Lower leg skin (tissue), 3 donors: ENCODE results near the gene TMEM222.

Experiments used
- POLR2A ChIP-seq, 2 donors: fragments of 450-650 bp; IDR thresholded peaks; one replicate each; pipeline ENCODE4 v1.6.1; 2016 to 2017; ENCODE audit warnings: antibody characterized with exemption in 2 of 2, mild to moderate bottlenecking in 1 of 2, moderate library complexity in 1 of 2
- TF ChIP-seq, protein P1 (sequence below), 3 donors: fragments of 450-650 bp; IDR thresholded peaks; one replicate each; pipeline ENCODE4 v1.5.1; 2016; ENCODE audit warnings: antibody characterized with exemption in 3 of 3, mild to moderate bottlenecking in 3 of 3, moderate library complexity in 2 of 3

DNA sequence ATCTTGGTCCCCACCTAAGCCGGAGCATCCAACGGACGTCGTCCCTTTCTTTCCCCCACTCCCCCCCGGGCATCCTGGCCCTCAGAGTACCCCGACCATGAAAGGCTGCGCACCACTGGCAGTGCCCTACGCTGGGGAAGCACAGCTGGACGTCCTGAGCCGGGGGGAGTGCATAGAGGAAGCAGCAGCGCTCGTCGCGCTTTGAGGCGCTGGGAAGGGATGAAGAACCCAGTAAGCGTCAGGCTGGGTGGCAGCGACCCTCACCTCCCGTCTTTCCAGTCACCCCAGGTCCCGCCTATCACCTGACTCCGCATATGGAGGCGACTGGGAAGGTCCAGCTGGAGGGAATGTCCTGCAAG lies 39.1 kb downstream of the TMEM222 start:
- TF ChIP-seq, protein P1, sequence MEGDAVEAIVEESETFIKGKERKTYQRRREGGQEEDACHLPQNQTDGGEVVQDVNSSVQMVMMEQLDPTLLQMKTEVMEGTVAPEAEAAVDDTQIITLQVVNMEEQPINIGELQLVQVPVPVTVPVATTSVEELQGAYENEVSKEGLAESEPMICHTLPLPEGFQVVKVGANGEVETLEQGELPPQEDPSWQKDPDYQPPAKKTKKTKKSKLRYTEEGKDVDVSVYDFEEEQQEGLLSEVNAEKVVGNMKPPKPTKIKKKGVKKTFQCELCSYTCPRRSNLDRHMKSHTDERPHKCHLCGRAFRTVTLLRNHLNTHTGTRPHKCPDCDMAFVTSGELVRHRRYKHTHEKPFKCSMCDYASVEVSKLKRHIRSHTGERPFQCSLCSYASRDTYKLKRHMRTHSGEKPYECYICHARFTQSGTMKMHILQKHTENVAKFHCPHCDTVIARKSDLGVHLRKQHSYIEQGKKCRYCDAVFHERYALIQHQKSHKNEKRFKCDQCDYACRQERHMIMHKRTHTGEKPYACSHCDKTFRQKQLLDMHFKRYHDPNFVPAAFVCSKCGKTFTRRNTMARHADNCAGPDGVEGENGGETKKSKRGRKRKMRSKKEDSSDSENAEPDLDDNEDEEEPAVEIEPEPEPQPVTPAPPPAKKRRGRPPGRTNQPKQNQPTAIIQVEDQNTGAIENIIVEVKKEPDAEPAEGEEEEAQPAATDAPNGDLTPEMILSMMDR (IDR thresholded peaks at IDR 0.05): no peak
- TF ChIP-seq POLR2A (IDR thresholded peaks at IDR 0.05): no peak
